GM12891 (cell line): ENCODE data around the gene GRB2.
"Not testable (repeated sequence)": the region's sequence is repeated elsewhere in the genome, so short reads cannot be mapped to it uniquely, and the experiment has no call there.

Experiments
- POLR2A ChIP-seq: IDR thresholded peaks from 2 replicates; pipeline ENCODE4 v1.6.1; 2011; ENCODE audit warnings: low read depth, low read length, control low read depth
- POLR2AphosphoS5 ChIP-seq: IDR thresholded peaks from 2 replicates; pipeline ENCODE4 v1.6.1; 2011; ENCODE audit warnings: low read depth, low read length, control low read depth
- POU2F2 ChIP-seq: IDR thresholded peaks from 2 replicates; pipeline ENCODE4 v1.6.1; 2011; ENCODE audit warnings: low read depth, mild to moderate bottlenecking, control low read depth, low read length, moderate library complexity
- SPI1 ChIP-seq: IDR thresholded peaks from 2 replicates; pipeline ENCODE4 v1.6.1; 2011; ENCODE audit warnings: low read depth, low read length, control low read depth
- TAF1 ChIP-seq: IDR thresholded peaks from 2 replicates; pipeline ENCODE4 v1.6.1; 2011; ENCODE audit warnings: low read depth, low read length, control low read depth

- TF ChIP-seq POLR2A, TAF1, POLR2AphosphoS5, SPI1, POU2F2: not testable (repeated sequence)
Observed at GRCh38 chr17:75454672-75455071, 49.2 kb upstream of the GRB2 start.
